T-helper 2 cell treated with Interferon-gamma antibody and Interleukin-4, amounts not matched to agents 100 ng/mL and 5 ng/mL, for 36 hours (primary cell): ENCODE results near the gene TCF12. TPM values are rescaled to one million over a fixed set of nuclear protein-coding genes. Genes with fewer than 3 reads are reported as not detected.
"Not testable (repeated sequence)": the region's sequence is repeated elsewhere in the genome, so short reads cannot be mapped to it uniquely, and the experiment has no call there.

ENCODE experiments used
- intact Hi-C: fragments of 100-400 bp; cut with micrococcal nuclease; formaldehyde crosslinking; loops from one replicate; pipeline ENCODE4 v1.15.1; 2023
- total RNA-seq: library from RNA; stranded (reverse); gene quantifications from 2 replicates; pipeline ENCODE4 v1.2.3, GENCODE V29; 2022

TCF12 gene
- total RNA-seq, 1 donor from 2014 or later: 68.8 TPM

DNA sequence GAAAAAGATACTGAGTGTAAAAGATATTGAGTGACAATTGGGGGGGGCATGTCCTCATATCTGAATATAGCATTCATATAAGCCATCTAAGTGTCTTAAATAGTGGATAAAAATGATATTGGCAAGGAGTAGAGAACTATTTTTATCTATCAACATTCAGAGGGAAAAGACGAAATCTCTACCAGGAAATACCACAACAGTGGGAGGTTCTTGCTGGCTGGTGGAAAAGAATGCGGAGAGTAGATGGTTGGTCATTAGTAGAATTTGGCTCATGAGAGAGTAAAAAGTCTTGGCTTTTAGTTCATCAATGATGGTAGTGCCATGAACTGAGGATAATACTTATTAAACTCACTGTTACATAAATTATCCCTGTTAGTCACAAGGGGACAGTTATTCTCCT lies 4.8 kb upstream of the TCF12 start:
- intact Hi-C loops: no loop called here

DNA sequence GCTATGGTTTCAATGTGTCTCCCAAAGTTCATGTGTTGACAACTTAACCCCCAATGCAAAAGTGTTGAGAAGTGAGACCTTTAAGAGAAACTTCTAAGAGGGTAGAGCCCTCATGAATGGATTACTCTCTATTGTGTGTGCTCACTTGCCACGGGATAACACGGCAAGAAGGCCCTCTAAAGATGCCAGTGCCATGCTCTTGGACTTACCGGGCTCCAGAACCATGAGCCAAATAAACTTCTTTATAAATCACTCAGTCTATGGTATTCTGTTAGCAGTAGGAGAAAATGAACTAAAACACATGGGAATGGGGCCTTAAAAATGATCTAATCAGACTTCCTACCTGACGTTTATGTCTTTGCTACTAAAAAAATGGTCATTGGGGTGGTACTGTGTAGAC lies 2.6 kb upstream of the TCF12 start:
- intact Hi-C loops: loop anchor here (5.0 kb wide), 1 partner anchor 296 kb away; no protein-coding TSS in a partner anchor

DNA sequence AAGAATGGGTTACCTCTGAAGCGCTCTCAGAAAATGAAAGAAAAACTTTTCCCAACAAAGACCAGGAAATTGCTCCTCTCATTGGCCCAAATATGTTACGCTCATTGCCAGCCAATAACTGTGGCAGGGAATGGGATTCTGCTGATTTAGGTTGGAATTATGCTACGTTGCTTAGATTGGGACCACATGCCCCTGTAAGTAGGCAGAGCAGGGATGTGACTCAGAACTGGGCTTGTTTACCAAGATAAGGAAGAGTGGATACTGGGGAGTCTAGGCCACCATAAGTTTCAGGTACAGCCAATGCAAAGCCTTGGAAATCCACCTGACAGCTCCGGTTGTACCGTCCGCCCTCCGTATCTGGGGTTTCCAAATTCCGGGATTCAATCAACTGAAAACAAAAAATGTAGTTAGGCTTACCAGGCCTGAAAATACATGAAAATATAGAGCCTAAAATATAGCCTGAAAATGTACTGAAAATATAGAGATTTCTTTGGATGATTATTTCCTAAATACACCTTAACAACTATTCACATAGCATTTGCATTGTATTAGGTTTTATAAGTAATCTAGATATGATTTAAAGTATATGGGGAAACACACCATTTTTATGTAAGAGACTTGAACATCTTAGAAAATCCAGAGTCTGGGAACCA lies 1.5 kb upstream of the TCF12 start:
- intact Hi-C loops: loop anchor here (5.0 kb wide), 1 partner anchor 295 kb away; no protein-coding TSS in a partner anchor

DNA sequence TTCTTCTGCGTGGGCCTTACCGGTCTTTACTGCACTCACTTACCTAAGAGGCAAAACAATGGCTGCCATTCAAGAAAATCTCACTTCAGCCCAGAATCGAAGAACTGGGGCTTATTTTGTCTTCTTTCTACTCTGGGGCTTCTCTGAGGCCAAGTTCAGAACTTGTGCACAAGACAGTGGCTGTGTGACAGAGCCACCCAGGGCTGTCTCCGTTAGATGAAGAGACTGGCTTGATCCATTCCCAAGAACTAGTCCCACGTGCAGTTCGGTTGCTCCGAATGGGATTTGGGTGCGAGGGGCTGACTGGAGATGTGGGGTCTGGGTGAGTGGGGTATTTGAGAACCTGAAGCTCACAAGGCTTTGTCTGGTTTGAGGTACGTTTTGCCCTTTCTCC lies 795 bp upstream of the TCF12 start:
- intact Hi-C loops: loop anchor here (1.0 to 5.0 kb wide), 5 partner anchors 30 to 673 kb away; partner anchors contain the start of gene ZNF280D

DNA sequence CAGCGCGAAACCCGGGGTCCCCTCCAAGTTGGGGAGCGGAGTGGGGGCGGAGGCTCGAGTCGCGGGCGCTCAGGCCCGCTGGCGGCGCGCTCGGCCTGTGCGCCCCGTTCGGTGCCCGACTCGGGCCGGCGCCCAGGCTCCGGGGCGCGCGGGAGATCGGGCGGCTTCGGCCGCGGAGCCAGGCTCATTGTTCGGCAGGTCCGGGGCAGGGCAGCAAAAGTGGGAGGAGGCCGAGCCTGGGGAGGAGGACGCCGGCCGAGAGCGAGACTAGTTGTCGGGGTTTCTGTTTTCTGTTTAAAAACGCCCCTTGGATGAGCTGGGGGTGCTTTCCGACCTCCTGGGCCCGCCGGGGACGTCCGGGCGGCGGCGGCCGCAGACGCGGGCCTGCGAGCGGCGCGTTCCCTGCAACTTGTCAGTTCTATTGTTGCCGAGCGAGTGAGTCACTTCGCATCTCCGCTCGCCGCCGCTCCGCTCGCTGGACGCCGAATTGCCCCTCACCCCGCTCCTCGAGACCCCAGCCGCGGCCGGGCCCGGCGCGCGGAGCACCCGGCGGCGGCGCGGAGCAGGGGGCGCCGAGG lies 676 bp downstream of the TCF12 start:
- intact Hi-C loops: loop anchor here (2.0 to 5.0 kb wide), 2 partner anchors 293 to 674 kb away; no protein-coding TSS in a partner anchor

DNA sequence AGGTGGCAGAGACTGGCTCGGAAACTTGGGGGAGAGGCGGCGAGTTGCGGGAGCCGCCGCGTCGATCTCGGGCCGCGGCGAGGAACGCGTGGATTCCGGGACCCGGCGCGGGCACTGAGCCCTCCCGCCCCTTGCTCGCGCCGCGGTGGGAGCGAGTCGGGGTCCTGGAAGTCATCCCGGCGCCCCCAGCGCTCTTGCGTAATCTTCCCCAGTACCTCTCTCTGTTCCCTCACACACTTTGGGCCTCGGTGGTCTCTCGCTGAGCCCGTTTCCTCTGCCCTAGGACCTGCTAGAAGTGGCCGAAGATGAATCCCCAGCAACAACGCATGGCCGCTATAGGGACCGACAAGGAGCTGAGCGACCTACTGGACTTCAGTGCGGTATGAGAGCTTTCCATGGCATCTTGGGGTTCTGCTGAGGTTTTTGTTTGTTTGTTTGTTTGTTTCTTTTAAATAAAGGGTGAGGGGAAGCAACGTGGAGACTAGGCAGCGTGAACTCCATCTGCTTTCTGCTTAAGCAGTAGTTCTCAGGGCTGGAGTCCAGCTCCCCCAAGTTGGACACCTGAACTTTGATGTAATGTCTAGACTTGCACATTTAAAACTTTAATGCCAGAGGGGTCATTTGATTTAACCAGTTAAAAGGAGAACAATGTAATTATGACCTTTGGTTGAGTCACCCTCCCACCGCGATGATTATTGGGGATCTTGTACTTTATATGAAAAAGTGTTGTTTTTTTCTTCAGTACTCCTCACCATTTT lies 1.3 kb downstream of the TCF12 start:
- intact Hi-C loops: loop anchor here (2.0 to 5.0 kb wide), 2 partner anchors 293 to 675 kb away; no protein-coding TSS in a partner anchor

DNA sequence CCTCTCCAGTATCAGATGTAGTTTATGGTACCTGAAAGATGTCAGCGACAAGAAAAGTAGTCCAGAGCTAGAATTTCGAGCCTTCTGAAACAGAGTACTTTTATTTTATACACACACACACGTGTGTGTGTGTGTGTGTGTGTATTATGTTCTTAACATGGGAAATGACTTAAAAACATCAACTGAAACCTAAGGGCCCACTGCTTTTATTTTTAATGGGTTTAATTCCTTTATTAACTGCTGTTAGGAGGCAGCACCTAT lies 1.9 kb downstream of the TCF12 start:
- intact Hi-C loops: no loop called here

DNA sequence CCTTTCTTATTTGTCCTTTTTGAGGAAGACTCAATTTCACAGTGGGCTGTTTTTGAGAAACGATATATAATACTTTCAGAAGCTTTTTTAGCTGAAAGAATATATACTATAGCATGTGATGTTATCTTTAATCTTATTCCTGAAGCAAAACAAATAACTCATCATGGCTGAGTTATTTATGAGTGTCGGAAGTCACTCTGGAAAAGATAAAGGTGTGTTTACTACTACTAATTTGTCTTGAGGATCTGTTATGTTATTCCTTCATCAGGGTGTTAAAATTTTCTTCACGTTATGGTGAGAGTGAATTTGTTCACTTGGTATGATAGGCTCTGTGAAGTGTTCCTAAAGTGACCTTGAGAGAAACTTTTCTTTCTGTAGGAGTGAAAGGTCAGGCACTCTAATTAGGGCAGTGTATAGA lies 4.7 kb downstream of the TCF12 start:
- intact Hi-C loops: no loop called here

DNA sequence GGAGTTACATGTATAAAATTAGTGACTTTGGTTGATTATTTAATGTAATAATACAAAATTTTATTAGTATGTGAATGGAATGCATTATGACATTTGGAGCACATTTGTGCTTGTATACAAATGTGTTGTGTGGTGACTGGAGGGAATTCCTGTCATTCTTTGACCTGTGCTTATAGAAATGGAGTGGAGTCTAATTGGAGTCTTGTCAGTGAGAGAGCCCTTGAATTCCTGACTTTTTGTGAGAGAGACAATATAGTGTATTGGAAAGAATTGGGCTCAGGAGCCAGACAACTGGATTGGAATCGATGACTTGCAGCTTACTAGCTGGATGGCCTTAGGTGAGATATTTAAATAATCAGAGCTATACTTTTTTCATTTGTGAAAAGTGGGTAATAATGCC lies 9.4 kb downstream of the TCF12 start:
- intact Hi-C loops: no loop called here

DNA sequence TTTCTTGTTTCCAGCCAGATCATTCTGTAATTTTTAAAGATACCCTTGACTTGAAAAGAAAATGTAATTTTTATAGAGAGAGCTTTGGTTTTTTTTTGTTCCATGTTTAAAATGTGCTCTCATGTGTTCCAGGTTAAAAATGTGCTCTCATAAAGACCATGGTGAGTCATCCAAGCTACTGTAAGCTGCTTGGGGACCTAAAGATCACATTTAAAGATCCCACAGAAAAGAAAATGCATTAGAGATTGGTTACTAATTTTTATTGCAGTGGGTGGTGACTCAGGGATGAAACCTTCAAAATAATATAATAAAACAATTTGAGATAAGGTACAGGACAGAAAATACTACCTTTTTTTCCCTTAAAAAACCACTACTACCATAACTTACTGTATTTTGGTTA lies 11.0 kb downstream of the TCF12 start:
- intact Hi-C loops: no loop called here

DNA sequence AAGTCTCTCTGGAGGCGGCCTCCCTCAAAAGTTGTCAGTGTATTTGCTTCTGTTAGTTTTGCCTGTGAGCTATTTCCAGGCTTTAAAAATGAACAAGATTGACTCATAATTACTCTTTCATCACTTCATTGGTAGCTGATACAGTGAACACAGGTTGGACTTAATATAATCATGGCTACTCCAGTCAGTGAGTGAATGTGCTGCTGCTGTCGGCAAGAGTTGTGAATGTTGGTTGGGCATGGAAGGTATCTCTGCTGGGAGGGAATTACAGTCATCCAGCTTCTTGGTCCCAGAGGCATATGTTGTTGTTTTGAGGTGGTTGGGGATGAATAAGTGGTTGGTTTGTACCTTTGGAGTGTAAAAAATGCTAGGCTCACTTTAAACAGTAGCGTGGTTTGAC lies 11.5 kb downstream of the TCF12 start:
- intact Hi-C loops: no loop called here

DNA sequence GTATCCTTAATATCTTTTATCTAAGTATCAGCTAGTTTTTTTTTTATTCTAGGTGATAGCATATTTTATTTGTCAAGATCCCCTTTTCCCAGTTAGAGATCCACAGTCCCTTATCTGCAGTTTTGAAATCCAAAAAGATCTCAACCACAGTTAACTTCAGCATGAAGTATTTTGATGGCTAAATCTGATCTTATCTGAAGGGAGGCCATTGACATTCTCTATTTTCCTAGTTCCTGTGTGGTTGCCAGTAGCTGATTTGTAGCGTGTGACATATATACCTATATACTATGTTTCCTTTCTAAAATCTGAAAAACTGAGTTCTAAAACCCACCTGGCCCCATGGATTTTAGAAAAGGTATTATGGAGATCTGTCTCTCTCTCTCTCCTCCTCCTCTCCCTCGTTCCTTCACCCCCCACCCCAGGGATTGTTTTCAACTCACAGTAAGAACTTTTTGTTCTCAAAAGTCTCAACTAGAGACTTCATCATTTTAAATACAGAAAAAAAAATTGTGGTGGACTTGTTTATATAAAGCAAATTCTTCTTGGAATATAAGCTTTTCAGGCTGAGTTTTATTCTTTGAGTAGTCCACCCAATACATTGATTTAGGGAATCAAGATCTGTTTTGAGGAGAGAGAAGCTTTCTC lies 12.3 kb downstream of the TCF12 start:
- intact Hi-C loops: no loop called here

DNA sequence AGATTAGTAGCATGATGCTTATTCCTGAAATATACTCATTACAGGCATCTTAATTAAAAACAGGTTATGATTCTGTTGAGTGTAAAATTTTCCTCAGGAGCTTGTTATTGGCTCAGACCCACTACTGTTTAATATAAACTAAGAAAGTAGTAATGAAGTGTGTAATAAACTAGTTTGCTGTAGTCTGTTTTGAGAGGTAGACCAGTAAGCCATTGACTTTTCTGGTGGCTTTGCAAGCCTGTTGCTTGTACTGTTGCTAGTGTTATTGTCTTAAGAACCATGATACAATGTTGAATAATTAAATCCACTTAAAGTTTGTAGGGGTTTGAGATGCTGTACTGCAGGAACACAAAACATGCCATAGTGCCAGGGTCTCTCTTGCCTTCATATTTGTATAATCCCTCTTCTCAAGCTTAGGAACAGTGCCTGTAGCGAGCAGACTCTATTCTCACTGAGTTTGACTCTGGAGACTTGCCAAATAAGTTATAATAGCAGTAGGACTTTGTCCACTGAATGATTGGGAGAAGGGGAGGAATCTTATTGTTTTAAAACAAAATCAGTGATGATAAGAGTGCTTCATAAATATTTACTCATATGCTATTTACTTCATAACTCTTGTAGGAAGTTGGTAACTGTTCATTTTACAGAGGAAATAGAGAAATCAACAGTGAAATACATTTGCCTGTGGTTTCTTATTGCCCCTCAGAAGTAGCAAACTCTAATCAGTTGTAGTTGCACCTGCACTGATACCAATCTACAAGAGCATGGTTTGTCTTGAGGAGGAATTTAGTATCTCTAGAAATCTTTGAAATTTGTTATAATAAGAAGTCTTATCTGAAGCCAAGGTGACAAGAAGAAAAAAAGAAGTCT lies 13.4 kb downstream of the TCF12 start:
- intact Hi-C loops: no loop called here

DNA sequence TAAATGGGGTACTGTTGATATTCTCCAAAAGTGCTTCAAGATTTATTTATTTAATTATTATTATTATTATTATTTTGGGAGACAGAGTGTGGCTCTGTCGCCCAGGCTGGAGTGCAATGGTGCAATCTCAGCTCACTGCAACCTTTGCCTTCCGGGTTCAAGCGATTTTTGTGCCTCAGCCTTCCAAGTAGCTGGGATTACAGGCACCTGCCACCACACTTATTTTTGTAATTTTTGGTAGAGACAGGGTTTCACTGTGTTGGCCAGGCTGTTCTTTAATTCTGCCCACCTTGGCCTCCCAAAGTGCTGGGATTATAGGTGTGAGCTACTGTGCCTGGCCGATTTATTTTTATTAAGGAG lies 14.0 kb downstream of the TCF12 start:
- intact Hi-C loops: not testable (repeated sequence)

DNA sequence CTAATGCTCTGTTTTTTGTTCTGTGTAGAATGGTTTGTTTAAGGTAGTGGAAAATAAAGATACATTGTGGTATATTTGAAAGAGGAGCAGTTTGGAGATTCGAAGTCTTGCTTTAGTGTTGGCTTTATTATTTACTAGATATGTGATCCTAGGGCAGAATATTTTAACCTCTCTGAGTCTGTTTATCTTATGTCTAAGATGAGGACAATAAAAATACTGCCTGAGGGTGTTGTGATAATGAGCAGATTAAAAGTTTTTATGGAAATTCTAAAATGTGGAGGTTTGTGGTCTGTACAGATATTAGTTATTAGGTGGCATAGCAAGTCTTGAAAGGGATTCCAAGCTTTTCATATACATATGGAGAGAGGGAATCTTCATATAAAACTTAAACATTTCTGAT lies 15.0 kb downstream of the TCF12 start:
- intact Hi-C loops: no loop called here

DNA sequence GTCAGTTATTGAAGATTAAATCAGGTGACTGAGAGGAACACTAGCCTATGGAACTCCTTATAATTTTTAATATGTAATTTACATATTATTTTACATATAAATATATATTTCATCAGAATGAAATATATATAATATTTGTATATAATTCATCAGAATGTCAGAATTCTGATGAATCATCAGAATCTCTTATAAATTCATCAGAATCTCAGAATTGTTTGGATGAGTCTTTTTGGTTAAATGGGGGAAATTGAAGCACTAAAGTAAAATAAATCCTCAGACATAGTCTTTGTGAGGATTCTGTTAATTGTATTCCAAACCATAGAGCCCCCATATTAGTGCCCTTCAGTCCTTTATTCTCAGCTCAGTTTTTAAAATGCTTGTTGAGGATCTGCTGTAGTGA lies 15.4 kb downstream of the TCF12 start:
- intact Hi-C loops: no loop called here

DNA sequence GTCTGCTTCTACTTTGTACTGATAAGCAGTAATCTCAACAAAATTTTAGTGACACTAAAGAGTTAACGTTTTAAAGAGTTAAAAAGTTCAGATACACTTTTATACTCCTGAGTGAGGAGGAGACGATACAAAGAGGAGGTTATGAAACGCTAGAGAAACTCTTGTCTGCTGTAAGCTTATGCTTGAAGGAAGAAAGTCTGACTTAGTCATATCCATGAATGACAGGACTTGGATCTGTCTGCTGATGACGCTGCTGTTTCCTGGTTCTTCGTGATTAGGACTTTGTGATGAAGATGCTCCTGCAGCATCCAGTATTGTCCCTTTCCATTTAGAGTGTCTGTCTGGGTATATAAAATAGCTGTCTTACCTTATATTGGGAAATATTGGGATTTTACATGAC lies 15.8 kb downstream of the TCF12 start:
- intact Hi-C loops: no loop called here

DNA sequence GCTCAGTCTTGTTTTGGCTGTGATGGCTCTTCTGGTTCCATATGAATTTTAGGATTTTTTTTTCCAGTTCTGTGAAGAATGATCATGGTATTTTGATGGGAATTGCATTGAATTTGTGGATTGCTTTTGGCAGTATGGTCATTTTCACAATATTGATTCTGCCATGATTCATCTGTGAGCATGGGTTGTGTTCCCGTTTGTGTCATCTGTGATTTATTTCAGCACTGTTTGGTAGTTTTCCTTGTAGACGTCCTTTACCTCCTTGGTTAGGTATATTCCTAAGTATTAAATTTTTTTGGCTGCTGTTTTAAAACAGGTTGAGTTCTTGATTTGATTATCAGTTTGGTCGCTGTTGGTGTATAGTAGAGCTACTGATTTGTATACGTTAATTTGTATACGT lies 18.5 kb downstream of the TCF12 start:
- intact Hi-C loops: no loop called here

DNA sequence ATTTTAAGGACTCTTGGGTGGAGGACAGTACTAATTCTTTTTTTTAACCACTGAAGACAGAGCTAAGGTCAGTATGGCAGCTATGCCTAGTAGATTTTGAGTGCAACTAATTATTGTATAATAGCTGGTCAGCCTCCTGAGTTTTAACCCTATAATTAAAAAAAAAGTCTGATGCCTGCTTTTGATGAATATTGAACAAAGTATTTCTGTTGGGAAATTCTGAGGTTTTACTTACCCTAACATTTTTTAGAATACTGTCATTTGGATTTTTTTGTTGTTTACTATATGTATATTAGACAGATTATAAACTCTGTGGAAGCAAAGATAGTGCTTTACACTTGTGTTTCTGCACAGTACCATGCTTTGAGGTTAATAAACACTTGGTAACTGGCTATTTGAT lies 20.8 kb downstream of the TCF12 start:
- intact Hi-C loops: no loop called here

DNA sequence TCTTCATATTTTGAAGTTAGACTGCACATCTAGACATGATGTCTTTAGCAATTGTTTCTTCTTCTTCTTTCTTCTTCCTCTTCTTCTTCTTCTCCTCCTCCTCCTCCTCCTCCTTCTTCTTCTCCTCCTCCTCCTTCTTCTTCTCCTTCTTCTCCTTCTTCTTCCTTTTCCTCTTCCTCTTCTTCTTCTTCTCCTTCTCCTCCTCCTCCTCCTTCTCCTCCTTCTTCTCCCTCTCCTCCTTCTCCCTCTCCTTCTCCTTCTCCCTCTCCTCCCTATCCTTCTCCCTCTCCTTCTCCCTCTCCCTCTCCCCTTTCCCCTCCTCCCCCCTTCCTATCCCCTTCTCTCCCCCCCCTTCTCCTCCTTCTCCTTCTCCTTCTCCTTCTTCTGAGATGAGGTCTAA lies 21.9 kb downstream of the TCF12 start:
- intact Hi-C loops: no loop called here

DNA sequence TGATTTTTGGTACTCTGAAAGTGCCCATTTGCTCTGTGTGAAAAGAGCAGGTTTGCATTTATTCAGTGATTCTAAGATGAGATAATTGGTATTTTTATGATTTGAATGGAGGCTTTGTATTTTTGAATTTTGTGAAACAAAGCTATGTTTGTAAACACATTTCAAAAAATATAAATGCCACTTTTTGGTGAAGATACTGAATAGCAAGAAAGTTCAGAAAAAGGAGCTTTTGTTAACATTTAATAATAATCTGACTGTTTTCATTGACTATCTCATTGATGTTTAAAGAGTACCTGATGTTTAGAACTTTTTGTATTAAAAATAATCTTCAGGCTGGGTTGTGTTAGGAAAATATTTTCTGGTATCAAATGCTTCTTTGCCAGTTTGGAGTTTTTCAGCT lies 23.7 kb downstream of the TCF12 start:
- intact Hi-C loops: no loop called here
